Ishikawa (cell line): ENCODE results near the gene NOP56.

Experiments
- CREB1 ChIP-seq: IDR thresholded peaks from 2 replicates; pipeline ENCODE4 v1.6.1; 2012; ENCODE audit warnings: low read depth
- EGR1 ChIP-seq: IDR thresholded peaks from 2 replicates; pipeline ENCODE4 v1.6.1; 2012
- EP300 ChIP-seq: IDR thresholded peaks from 2 replicates; pipeline ENCODE4 v1.6.1; 2012; ENCODE audit warnings: borderline replicate concordance
- FOXM1 ChIP-seq: IDR thresholded peaks from 2 replicates; pipeline ENCODE4 v1.6.1; 2012; ENCODE audit warnings: low read depth, borderline replicate concordance
- MAX ChIP-seq: IDR thresholded peaks from 2 replicates; pipeline ENCODE4 v1.6.1; 2012
- NFIC ChIP-seq: IDR thresholded peaks from 2 replicates; pipeline ENCODE4 v1.6.1; 2012
- REST ChIP-seq: IDR thresholded peaks from 2 replicates; pipeline ENCODE4 v1.6.1; 2012; ENCODE audit warnings: low read depth, mild to moderate bottlenecking
- TAF1 ChIP-seq: IDR thresholded peaks from 2 replicates; pipeline ENCODE4 v1.6.1; 2012; ENCODE audit warnings: low read depth, mild to moderate bottlenecking
- TCF12 ChIP-seq: IDR thresholded peaks from 2 replicates; pipeline ENCODE4 v1.6.1; 2012; ENCODE audit warnings: low read depth
- TEAD4 ChIP-seq: IDR thresholded peaks from 2 replicates; pipeline ENCODE4 v1.6.1; 2012
- USF1 ChIP-seq: IDR thresholded peaks from 2 replicates; pipeline ENCODE4 v1.6.1; 2012
- YY1 ChIP-seq: IDR thresholded peaks from 2 replicates; pipeline ENCODE4 v1.6.1; 2012; ENCODE audit warnings: low read depth
- ZBTB7A ChIP-seq: IDR thresholded peaks from 2 replicates; pipeline ENCODE4 v1.6.1; 2012; ENCODE audit warnings: low read depth

GRCh38 chr20:2654831-2655230 lies 2.4 kb downstream of the NOP56 start:
- TF ChIP-seq YY1 (no peak), TAF1 (no peak), EP300 (no peak), USF1 (no peak), CREB1 (no peak), MAX (no peak), NFIC (no peak), FOXM1 (no peak), TEAD4 (no peak), EGR1 (no peak), REST (no peak), TCF12 (no peak), ZBTB7A (no peak)
